Heart left ventricle (tissue), 16 donors: ENCODE results near the gene PANK1. TPM values are rescaled to one million over a fixed set of nuclear protein-coding genes. Genes with fewer than 3 reads are reported as not detected.

Experiments used
- ATAC-seq, 4 donors: fragments of 200-7000 bp; cut with Tn5 transposase; one replicate each; pipeline ENCODE4 v1.9.1; 2020 to 2022; ENCODE audit warnings: moderate library complexity in 4 of 4, mild to moderate bottlenecking in 3 of 4, moderate number of reproducible peaks in 1 of 4
- DNase-seq, 5 donors: peaks; one replicate each; pipeline ENCODE4 v3.0.0-alpha.2; 2020
- H3K27ac ChIP-seq, 12 donors: fragments of 200-600 bp; sonication (generic) in 4 of 12; one replicate each; pipeline versions ENCODE4 v1.5.0 to v1.8.0; 2016 to 2022; ENCODE audit warnings: mild to moderate bottlenecking in 2 of 12
- H3K27me3 ChIP-seq, 9 donors: fragments of 200-600 bp; sonication (generic) in 2 of 9; one replicate each; pipeline versions ENCODE4 v1.5.1 to v1.8.0; 2016 to 2022; ENCODE audit warnings: mild to moderate bottlenecking in 3 of 9
- H3K36me3 ChIP-seq, 9 donors: fragments of 200-600 bp; sonication (generic) in 2 of 9; one replicate each; pipeline versions ENCODE4 v1.5.0 to v1.8.0; 2018 to 2022; ENCODE audit warnings: mild to moderate bottlenecking in 2 of 9
- H3K4me1 ChIP-seq, 12 donors: fragments of 200-600 bp; sonication (generic) in 4 of 12; one replicate each; pipeline versions ENCODE4 v1.5.0 to v1.8.0; 2016 to 2022; ENCODE audit warnings: mild to moderate bottlenecking in 3 of 12
- H3K4me3 ChIP-seq, 12 donors: fragments of 200-600 bp; sonication (generic) in 4 of 12; one replicate each; pipeline versions ENCODE4 v1.5.0 to v1.8.0; 2017 to 2022; ENCODE audit warnings: mild to moderate bottlenecking in 9 of 12, moderate library complexity in 4 of 12
- H3K9me3 ChIP-seq, 12 donors: fragments of 200-600 bp; sonication (generic) in 4 of 12; one replicate each; pipeline versions ENCODE4 v1.5.0 to v1.8.0; 2016 to 2022; ENCODE audit warnings: mild to moderate bottlenecking in 1 of 12
- CTCF ChIP-seq, 12 donors: fragments of 200-600 bp; sonication (generic) in 4 of 12; IDR thresholded peaks; one replicate each; pipeline versions ENCODE4 v1.5.0 to v1.8.0; 2018 to 2022; ENCODE audit warnings: antibody characterized with exemption in 12 of 12, mild to moderate bottlenecking in 5 of 12
- POLR2A ChIP-seq, 2 donors: fragments of 450-650 bp; IDR thresholded peaks; one replicate each; pipeline ENCODE4 v1.6.1; 2017; ENCODE audit warnings: antibody characterized with exemption in 2 of 2, mild to moderate bottlenecking in 2 of 2, moderate library complexity in 2 of 2
- WGBS, 4 donors: extraction: QIAGEN DNeasy Blood & Tissue Kit in 2 of 4; methylation state at CpG; one replicate each; pipeline versions ENCODE4 v1.1.5 to v1.1.7; 2013 to 2018; 5-methylcytosine and 5-hydroxymethylcytosine counted together
- intact Hi-C, 10 donors: fragments of 100-400 bp; cut with DNase I; formaldehyde crosslinking; loops; one replicate each; pipeline versions ENCODE4 v1.11.1 to v1.14.2; 2022
- polyA plus RNA-seq, 2 donors: library from polyadenylated mRNA; stranded (reverse); fragments of 200-250 nt; gene quantifications; one replicate each; pipeline ENCODE4 v1.2.3, GENCODE V29; 2013
- total RNA-seq, 9 donors: library from RNA; depleted of rRNA in 2 of 9; stranded (reverse); fragments of >200 nt in 2 of 9; fragmentation: NEBNext Ultra II Directional in 3 of 9; extraction: Animal tissue kit (Norgen Biotek cat#: 25700) in 3 of 9; gene quantifications; one replicate each; pipeline versions ENCODE4 v1.1.0 to v1.2.4, GENCODE V29; 2016 to 2023
- donor health status: ischemic (EF 13 %, LVEDD 7.1; RV severe dilation, severe dysfunction).
- donor health status: healthy with polysubstance abuse.
- donor health status: DM: no; HTN: yes; CAD: no.
- donor health status: DM: no; HTN: no; CAD: no.
- donor health status: ischemic (EF 25% LVEDD 6.9; RV normal size, moderate dysfunction).
- donor health status: ischemic (EF 25% LVEDD 5.7; RV mildly dilated, moderate dysfunction).
- donor health status: healthy.
- donor health status: DM: yes; HTN: yes; CAD: no.
- donor health status: ischemic (EF 35%, LVEDD 5.7; RV mildly dilated, moderate dysfunction).
- donor health status: nonischemic (EF 11% LVEDD 7.7; RV severe dilation, severe dysfunction).
- donor health status: DM: yes; HTN: yes; CAD: no.
- donor health status: PGD.
- donor health status: ischemic (EF 29% LVEDD 5.4; RV normal size, mild dysfunction).
- donor health status: nonischemic (EF 23%, LVEDD 6.1; RV moderate dilation, normal function).

Gene PANK1
- total and polyA plus RNA-seq, 11 donors: 3.6 to 24.7 (median 17.4) TPM

GRCh38 chr10:89582022-89582421, 63.0 kb downstream of the PANK1 start:
- WGBS, 4 donors: 89 to 95% (median 91%) methylated on average over 1 of the region's 1 CpG
- peaks cover 0 to 4% (median 0%) of the 10 kb centered on the region in 12 donors for H3K9me3 ChIP-seq
- H3K4me1 ChIP-seq: no peaks in the 10 kb centered on the region
- no peaks in the 10 kb centered on the region for H3K27me3 ChIP-seq
- ATAC-seq (no peak), DNase-seq (no peak)
- H3K4me3 ChIP-seq: no peak overlapping the region
- TF ChIP-seq CTCF (IDR thresholded peaks at IDR 0.05): no peak
- no peak overlapping the region for H3K27ac ChIP-seq
- H3K36me3 ChIP-seq: peaks cover 0 to 4% (median 0%) of the 10 kb centered on the region in 9 donors
- intact Hi-C loops: no loop called here

- Histone ChIP-seq H3K9me3 (peaks cover 0 to 18% (median 3%) of the 10 kb centered on the region in 12 donors), H3K4me3 (no peak overlapping the region), H3K4me1 (no peaks in the 10 kb centered on the region), H3K36me3 (peaks cover 0 to 4% (median 0%) of the 10 kb centered on the region in 9 donors), H3K27me3 (no peaks in the 10 kb centered on the region), H3K27ac (no peak overlapping the region)
- intact Hi-C loops: no loop called here
- 90 to 96% (median 92%) methylated on average over 4 of the region's 4 CpGs for WGBS, 4 donors
- no peak for ATAC-seq
- no peak for DNase-seq
- TF ChIP-seq POLR2A (IDR thresholded peaks at IDR 0.05): no peak
- no peak for TF ChIP-seq CTCF (IDR thresholded peaks at IDR 0.05)
Observed at GRCh38 chr10:89580243-89580642, 64.8 kb downstream of the PANK1 start.

- intact Hi-C loops: no loop called here
- no peak for ATAC-seq
- Histone ChIP-seq H3K36me3 (no peaks in the 10 kb centered on the region), H3K4me3 (no peak overlapping the region), H3K27me3 (no peaks in the 10 kb centered on the region), H3K4me1 (no peaks in the 10 kb centered on the region), H3K9me3 (peaks cover 0 to 18% (median 3%) of the 10 kb centered on the region in 12 donors), H3K27ac (no peak overlapping the region)
- TF ChIP-seq CTCF (IDR thresholded peaks at IDR 0.05) (no peak), POLR2A (IDR thresholded peaks at IDR 0.05) (no peak)
- WGBS, 4 donors: 45 to 52% (median 50%) methylated on average over 2 of the region's 2 CpGs
- DNase-seq: no peak
Observed at GRCh38 chr10:89576696-89577095, 68.3 kb downstream of the PANK1 start.

DNA sequence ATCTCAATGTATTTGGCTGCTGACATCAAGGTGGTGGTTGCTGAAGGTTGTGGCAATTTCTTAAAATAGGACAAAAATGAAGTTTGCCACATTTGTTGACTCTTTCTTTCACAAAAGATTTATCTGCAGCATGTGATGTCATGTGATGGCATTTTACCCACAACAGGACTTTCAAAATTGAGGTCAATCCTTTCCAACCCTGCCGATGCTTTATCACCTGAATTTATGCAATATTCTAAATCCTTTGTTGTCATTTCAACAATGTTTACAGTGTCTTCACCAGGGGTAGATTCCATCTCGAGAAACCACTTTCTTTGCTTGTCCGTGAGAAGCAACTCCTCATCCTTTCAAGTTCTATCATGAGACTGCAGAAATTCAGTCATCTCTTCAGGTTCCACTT, 69.0 kb downstream of the PANK1 start:
- no peak for TF ChIP-seq POLR2A (IDR thresholded peaks at IDR 0.05)
- TF ChIP-seq CTCF (IDR thresholded peaks at IDR 0.05): no peak
- DNase-seq (no peak), ATAC-seq (no peak)
- intact Hi-C loops: no loop called here
- Histone ChIP-seq H3K36me3 (no peaks in the 10 kb centered on the region), H3K9me3 (peaks cover 0 to 18% (median 3%) of the 10 kb centered on the region in 12 donors), H3K4me3 (no peak overlapping the region), H3K27me3 (no peaks in the 10 kb centered on the region), H3K27ac (no peak overlapping the region), H3K4me1 (no peaks in the 10 kb centered on the region)
- 94 to 97% (median 96%) methylated on average over 3 of the region's 3 CpGs for WGBS, 4 donors
